Neural crest cell (in vitro differentiated cells): Measurements from ENCODE around the gene MBD4. TPM values are rescaled to one million over a fixed set of nuclear protein-coding genes. Genes with fewer than 3 reads are reported as not detected.

Source experiments
- DNase-seq: peaks from one replicate; pipeline ENCODE4 v3.0.0; 2021; ENCODE audit warnings: low read depth, mixed read lengths, low spot score
- H3K27ac Mint-ChIP-seq: one replicate; pipeline ENCODE4 v1.8.0; 2021; ENCODE audit warnings: mild to moderate bottlenecking, mixed read lengths; ENCODE audit not compliant: unreplicated experiment
- H3K27me3 Mint-ChIP-seq: 2 replicates; pipeline ENCODE4 v1.8.0; 2021; ENCODE audit warnings: low read depth, mild to moderate bottlenecking, mixed read lengths
- H3K36me3 Mint-ChIP-seq: 2 replicates; pipeline ENCODE4 v1.8.0; 2021; ENCODE audit warnings: low read depth, mild to moderate bottlenecking, mixed read lengths
- H3K4me1 Mint-ChIP-seq: 2 replicates; pipeline ENCODE4 v1.8.0; 2021; ENCODE audit warnings: mixed read lengths
- H3K4me3 Mint-ChIP-seq: one replicate; pipeline ENCODE4 v1.8.0; 2021; ENCODE audit warnings: mild to moderate bottlenecking, mixed read lengths
- H3K9me3 Mint-ChIP-seq: 2 replicates; pipeline ENCODE4 v1.8.0; 2021; ENCODE audit warnings: mixed read lengths
- total RNA-seq: library from RNA; stranded (reverse); gene quantifications from 2 replicates; pipeline ENCODE4 v1.2.1, GENCODE V29; 2021
- TF ChIP-seq, protein P1 (sequence below): fragments of 200-600 bp; sonication (generic); conservative IDR thresholded peaks from 2 replicates; pipeline ENCODE4 v1.5.0; 2021; ENCODE audit warnings: antibody characterized with exemption, mild to moderate bottlenecking

MBD4 gene
- total RNA-seq, 1 donor from 2014 or later, result 37.8 TPM

DNA sequence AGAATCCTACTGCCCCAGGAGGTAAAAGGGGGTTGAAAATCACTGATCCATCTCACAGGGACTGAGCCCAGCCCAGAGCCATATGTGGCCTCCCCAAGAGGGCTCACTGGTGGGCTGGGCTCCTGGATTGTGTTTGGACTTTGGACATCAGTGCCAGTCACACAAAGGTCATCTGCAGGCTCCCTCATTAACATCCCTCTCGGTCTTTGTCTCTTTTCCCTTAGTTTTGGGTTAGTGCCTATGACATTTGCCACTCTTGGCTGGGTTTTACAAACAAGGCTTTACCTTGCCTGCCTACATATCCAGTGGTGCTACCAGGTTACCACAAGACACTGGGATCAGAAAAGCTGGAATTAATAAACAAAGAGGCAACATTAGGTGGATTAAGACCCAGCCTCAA, 28.2 kb upstream of the MBD4 start:
- TF ChIP-seq, protein P1, sequence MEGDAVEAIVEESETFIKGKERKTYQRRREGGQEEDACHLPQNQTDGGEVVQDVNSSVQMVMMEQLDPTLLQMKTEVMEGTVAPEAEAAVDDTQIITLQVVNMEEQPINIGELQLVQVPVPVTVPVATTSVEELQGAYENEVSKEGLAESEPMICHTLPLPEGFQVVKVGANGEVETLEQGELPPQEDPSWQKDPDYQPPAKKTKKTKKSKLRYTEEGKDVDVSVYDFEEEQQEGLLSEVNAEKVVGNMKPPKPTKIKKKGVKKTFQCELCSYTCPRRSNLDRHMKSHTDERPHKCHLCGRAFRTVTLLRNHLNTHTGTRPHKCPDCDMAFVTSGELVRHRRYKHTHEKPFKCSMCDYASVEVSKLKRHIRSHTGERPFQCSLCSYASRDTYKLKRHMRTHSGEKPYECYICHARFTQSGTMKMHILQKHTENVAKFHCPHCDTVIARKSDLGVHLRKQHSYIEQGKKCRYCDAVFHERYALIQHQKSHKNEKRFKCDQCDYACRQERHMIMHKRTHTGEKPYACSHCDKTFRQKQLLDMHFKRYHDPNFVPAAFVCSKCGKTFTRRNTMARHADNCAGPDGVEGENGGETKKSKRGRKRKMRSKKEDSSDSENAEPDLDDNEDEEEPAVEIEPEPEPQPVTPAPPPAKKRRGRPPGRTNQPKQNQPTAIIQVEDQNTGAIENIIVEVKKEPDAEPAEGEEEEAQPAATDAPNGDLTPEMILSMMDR, result no peak
- H3K27me3 Mint-ChIP-seq, result no peaks in the 10 kb centered on the region
- H3K36me3 Mint-ChIP-seq, result peaks cover 8% of the 10 kb centered on the region
- no peak overlapping the region for H3K4me3 Mint-ChIP-seq
- DNase-seq, result no peak
- H3K4me1 Mint-ChIP-seq, result peaks cover 12% of the 10 kb centered on the region
- H3K9me3 Mint-ChIP-seq, result no peaks in the 10 kb centered on the region
- H3K27ac Mint-ChIP-seq, result no peak overlapping the region

DNA sequence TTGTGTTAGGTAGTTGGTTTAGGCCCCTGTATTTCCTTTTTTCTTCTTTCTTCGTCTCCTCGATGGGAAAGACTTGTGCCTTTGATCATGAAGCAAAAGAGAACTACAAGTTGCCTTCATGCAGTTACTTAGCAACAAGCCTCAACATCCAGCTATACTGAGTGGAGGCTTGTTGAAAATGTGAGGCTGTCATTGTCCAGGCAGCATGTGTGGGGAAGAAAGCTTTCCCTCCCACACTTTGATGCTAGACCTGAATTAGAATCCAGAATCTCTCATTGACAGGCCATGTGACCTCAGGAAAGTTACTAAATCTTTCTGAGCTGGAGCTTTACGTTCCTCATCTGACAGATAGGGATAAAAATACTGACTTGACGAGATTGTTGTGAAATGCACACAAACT, 24.0 kb upstream of the MBD4 start:
- no peak overlapping the region for H3K27ac Mint-ChIP-seq
- H3K4me1 Mint-ChIP-seq, result peaks cover 15% of the 10 kb centered on the region
- DNase-seq, result no peak
- H3K27me3 Mint-ChIP-seq, result no peaks in the 10 kb centered on the region
- H3K9me3 Mint-ChIP-seq, result no peaks in the 10 kb centered on the region
- no peak overlapping the region for H3K4me3 Mint-ChIP-seq
- H3K36me3 Mint-ChIP-seq, result peaks cover 3% of the 10 kb centered on the region
- TF ChIP-seq, protein P1, result no peak

DNA sequence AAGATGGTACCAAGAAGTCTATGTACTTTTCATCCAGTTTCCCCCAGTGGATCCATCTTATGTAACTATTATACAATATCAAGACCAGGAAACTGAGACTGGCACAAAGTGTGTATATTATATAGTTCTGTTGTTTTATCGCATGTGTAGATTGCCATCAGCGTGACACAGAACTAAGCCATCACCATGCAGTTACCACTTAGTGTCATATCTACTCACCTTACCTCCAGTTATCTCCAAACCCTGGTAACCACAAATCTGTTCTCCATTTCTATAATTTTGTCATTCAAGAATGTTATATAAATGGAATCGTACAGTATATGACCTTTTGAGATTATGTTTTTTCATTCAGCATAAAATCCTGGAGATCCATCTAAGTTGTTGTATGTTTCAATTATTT, 23.3 kb upstream of the MBD4 start:
- peaks cover 3% of the 10 kb centered on the region for H3K36me3 Mint-ChIP-seq
- DNase-seq, result no peak
- no peaks in the 10 kb centered on the region for H3K27me3 Mint-ChIP-seq
- no peaks in the 10 kb centered on the region for H3K9me3 Mint-ChIP-seq
- no peak overlapping the region for H3K4me3 Mint-ChIP-seq
- peaks cover 15% of the 10 kb centered on the region for H3K4me1 Mint-ChIP-seq
- H3K27ac Mint-ChIP-seq, result no peak overlapping the region
- TF ChIP-seq, protein P1, result no peak

DNA sequence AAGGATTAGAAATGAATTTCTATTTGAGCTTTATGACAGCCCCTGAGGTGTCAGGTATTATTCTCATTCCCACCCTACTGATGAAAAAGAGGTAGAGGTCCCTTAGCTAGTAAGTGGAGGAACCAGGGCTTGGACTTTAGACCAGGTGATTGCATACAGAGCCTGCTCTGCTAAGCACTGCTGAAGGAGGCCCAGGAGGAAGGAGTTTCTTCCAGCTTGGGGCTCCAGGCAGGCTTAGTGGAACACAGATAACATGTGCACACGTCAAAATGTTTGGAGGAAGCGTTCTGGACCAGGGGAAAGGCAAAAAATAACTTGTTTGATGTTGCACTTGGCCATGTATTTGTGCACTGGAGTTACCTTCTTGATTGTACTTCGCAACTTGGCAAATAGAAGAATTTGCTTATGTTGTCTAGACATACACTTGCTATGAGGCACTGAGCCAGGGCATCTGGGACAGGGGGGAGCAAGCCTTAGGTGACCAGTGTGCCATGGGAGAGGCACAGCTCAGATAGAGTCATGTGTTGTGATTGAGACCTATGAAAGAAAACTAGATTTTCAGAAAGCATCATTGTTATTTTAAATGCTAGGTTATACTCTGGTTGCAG, 22.7 kb upstream of the MBD4 start:
- H3K4me1 Mint-ChIP-seq, result peaks cover 15% of the 10 kb centered on the region
- peak overlapping the region; percentile 86 for H3K27ac Mint-ChIP-seq
- no peak for DNase-seq
- H3K27me3 Mint-ChIP-seq, result no peaks in the 10 kb centered on the region
- no peak overlapping the region for H3K4me3 Mint-ChIP-seq
- H3K36me3 Mint-ChIP-seq, result peaks cover 3% of the 10 kb centered on the region
- TF ChIP-seq, protein P1, result no peak
- no peaks in the 10 kb centered on the region for H3K9me3 Mint-ChIP-seq

DNA sequence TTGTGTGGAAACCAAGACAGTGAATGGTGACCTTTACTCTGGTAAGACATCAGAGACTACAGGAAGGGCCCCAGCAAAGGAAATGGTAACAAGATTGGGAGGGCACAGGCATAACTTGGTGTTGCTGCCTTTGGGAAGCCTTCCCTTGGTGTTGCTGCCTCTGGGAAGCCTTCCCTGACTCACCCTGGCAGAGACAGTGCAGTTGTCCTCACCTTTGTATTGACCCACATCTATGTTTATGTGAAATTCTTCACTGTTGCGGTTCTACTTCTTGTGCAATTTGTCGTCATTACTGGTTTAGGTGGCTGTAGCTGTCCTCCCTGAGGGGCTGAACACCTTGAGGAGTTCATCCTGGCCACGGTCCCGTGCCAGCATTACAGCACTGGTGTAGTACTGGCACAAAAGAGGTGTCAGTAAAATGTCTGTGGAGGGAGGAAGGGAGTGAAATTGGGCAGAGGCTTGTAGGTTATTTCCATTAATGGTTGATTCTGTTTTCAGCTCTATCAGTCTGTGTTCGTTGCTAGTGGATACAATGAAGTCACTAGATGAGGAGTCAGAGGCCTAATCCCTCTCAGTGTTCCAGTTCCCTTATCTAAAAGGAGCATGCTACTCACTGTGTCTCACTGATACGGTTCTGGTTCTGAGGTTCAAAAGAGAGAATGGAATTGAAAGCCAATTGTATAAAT, 21.9 kb upstream of the MBD4 start:
- Mint-ChIP-seq H3K9me3 (no peaks in the 10 kb centered on the region), H3K27me3 (no peaks in the 10 kb centered on the region), H3K4me3 (no peak overlapping the region), H3K27ac (no peak overlapping the region), H3K4me1 (peaks cover 15% of the 10 kb centered on the region), H3K36me3 (peaks cover 6% of the 10 kb centered on the region)
- no peak for DNase-seq
- TF ChIP-seq, protein P1, result no peak
